ENCODE results near the gene UTS2B. TPM values are rescaled to one million over a fixed set of nuclear protein-coding genes. Genes with fewer than 3 reads are reported as not detected.
"Not testable (repeated sequence)": the region's sequence is repeated elsewhere in the genome, so short reads cannot be mapped to it uniquely, and the experiment has no call there.

The UTS2B gene
- total RNA-seq, 1 donor from 2014 or later: 16.8 TPM

DNA sequence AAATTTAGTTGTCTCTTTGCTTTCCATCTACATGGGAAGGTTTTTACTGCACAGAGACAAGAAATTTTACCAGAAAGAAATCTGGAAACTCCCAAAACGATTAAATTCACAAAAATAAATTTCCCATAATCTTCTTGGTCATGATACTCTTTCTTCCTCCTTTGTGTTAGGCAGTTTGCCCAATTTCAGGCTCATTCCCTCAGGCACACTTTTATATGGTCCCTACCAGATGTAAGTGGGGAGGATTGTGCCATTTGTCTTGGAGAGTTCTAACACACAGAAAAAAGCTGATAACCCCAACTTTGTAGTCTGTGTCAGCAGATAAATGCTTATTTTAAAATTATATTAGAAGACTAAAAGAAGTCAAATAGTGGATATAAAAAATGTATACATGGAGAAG, 50.2 kb downstream of the UTS2B start:
- H3K36me3 ChIP-seq: no peaks in the 10 kb centered on the region
- H3K4me1 ChIP-seq: no peaks in the 10 kb centered on the region
- TF ChIP-seq, protein P1, sequence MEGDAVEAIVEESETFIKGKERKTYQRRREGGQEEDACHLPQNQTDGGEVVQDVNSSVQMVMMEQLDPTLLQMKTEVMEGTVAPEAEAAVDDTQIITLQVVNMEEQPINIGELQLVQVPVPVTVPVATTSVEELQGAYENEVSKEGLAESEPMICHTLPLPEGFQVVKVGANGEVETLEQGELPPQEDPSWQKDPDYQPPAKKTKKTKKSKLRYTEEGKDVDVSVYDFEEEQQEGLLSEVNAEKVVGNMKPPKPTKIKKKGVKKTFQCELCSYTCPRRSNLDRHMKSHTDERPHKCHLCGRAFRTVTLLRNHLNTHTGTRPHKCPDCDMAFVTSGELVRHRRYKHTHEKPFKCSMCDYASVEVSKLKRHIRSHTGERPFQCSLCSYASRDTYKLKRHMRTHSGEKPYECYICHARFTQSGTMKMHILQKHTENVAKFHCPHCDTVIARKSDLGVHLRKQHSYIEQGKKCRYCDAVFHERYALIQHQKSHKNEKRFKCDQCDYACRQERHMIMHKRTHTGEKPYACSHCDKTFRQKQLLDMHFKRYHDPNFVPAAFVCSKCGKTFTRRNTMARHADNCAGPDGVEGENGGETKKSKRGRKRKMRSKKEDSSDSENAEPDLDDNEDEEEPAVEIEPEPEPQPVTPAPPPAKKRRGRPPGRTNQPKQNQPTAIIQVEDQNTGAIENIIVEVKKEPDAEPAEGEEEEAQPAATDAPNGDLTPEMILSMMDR (IDR thresholded peaks at IDR 0.05): no peak
- H3K27me3 ChIP-seq: no peaks in the 10 kb centered on the region
- H3K27ac ChIP-seq: no peak overlapping the region
- H3K4me3 ChIP-seq: no peak overlapping the region
- no peak for DNase-seq (ENCODE audit: low spot score in 2 of 2)
- H3K9me3 ChIP-seq: no peaks in the 10 kb centered on the region
- intact Hi-C loops (cut with DNase I): no loop called here

DNA sequence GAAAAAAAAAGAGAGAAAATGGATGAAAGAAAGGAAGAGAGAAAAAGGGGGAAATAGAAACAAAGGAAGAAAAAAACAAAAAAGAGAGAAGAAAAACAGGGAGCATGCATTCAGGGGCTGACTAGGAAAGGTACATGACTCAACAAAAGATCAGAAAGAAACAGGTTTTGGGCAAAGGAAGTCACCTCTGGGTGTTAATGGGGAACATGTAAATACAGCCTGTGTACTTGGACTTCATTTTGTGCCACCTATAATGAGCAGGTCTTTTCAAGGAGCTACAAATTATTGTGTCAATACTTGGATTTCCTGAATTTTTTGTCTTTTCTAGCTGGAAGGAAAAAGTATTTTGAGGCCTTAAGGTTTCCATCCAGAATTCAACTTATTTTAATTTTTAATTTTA, 54.6 kb downstream of the UTS2B start:
- Histone ChIP-seq H3K27me3 (no peaks in the 10 kb centered on the region), H3K27ac (no peak overlapping the region), H3K4me1 (no peaks in the 10 kb centered on the region), H3K36me3 (no peaks in the 10 kb centered on the region), H3K9me3 (no peaks in the 10 kb centered on the region), H3K4me3 (no peak overlapping the region)
- intact Hi-C loops (cut with DNase I): no loop called here
- TF ChIP-seq, protein P1 (IDR thresholded peaks at IDR 0.05): no peak
- DNase-seq (ENCODE audit: low spot score in 2 of 2): no peak

DNA sequence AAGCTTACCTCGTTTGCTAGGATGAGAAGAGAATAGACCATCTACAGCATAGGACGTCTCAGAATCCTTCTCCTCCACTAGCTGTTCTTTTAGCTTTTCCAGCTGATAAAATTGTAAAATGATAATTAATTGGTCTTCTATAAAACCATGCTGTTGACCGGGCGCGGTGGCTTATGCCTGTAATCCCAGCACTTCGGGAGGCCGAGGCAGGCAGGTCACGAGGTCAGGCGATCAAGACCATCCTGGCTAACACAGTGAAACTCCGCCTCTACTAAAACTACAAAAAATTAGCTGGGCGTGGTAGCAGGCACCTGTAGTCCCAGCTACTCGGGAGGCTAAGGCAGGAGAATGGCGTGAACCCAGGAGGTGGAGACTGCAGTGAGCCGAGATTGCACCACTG, 55.1 kb downstream of the UTS2B start:
- H3K4me1 ChIP-seq; H3K27me3 ChIP-seq; DNase-seq (ENCODE audit: low spot score in 2 of 2); H3K27ac ChIP-seq; H3K9me3 ChIP-seq; H3K4me3 ChIP-seq; H3K36me3 ChIP-seq; intact Hi-C loops (cut with DNase I): not testable (repeated sequence)

DNA sequence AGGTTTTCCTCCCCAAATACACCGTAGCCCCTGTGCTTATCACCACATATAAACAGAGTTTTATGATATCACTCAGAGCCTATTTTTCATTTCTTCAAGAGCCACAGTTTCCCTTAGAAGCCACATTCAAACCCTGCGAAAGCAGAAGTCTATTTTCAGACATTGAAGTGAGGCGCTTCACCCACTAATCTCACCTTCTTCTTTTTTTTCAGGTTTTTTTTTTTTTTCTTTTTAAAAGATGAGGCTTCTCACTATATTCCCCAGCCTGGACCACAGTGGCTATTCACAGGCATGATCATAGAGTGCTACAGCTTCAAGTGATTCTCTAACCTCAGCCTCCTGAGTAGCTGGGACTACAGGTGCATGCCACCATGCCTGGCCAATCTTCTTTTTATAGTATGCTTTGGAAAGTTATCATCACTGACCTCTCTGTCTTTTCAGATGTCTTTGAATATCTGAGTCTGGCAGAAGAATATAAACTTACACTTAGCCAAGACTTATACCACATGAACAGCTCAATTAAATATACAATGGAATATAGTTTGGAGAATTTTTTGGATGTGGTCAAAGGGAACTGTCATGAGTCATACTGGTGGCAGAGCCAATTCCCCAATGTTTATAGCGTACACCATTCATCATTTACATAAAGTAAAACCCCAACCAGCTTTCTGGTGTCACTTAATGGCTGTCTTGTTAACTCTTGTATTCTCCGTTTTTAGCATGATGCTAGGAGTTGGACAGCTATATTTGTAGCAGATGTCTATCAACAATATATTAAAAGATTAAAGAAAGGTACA, 60.8 kb downstream of the UTS2B start:
- Histone ChIP-seq H3K4me1 (no peaks in the 10 kb centered on the region), H3K36me3 (no peaks in the 10 kb centered on the region), H3K9me3 (no peaks in the 10 kb centered on the region), H3K4me3 (no peak overlapping the region), H3K27me3 (no peaks in the 10 kb centered on the region), H3K27ac (no peak overlapping the region)
- DNase-seq (ENCODE audit: low spot score in 2 of 2): no peak
- TF ChIP-seq, protein P1 (IDR thresholded peaks at IDR 0.05): no peak
- intact Hi-C loops (cut with DNase I): no loop called here

DNA sequence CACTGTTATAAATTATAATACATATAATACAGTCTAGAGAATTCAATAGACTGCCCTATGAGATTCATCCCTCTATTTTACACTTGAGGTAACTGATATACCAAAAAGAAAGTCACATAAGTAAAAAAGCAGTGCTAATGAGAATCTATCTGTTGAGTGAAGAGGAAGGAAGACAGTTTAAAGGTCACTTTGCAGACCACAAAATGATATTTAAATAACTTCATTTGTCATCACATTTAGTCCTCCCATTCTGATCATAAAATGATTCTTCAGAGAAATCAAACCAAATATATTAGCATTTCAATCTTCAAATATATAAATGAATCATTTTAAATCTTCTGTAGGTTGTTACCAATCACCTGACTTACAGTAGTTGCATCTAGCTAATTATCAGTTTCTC, 61.6 kb downstream of the UTS2B start:
- intact Hi-C loops (cut with DNase I): no loop called here
- Histone ChIP-seq H3K27me3 (no peaks in the 10 kb centered on the region), H3K4me3 (no peak overlapping the region), H3K36me3 (no peaks in the 10 kb centered on the region), H3K9me3 (no peaks in the 10 kb centered on the region), H3K4me1 (no peaks in the 10 kb centered on the region), H3K27ac (no peak overlapping the region)
- no peak for DNase-seq (ENCODE audit: low spot score in 2 of 2)
- TF ChIP-seq, protein P1 (IDR thresholded peaks at IDR 0.05): no peak

DNA sequence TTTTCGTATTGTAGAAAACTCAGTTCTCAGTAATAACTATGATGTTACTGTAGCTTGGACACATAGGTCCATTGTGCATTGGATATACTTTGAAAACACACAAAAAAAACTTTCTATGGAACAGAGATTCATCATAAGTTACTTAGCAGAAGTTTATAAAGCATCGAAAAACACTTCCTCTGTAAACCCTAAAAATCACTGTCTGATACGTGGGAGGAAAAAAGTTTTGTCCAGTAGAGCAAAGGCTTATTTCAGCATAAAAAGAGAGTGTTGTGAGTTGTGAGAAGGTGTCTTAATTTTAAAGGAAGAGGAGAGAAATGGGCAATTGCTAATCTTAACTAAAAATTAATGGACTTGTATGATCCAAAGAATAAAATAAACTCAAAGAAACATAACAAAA, 66.5 kb downstream of the UTS2B start:
- intact Hi-C loops (cut with DNase I): no loop called here
- H3K4me1 ChIP-seq: no peaks in the 10 kb centered on the region
- no peak for DNase-seq (ENCODE audit: low spot score in 2 of 2)
- H3K27me3 ChIP-seq: no peaks in the 10 kb centered on the region
- TF ChIP-seq, protein P1 (IDR thresholded peaks at IDR 0.05): no peak
- no peaks in the 10 kb centered on the region for H3K36me3 ChIP-seq
- H3K27ac ChIP-seq: no peak overlapping the region
- peak overlapping the region in 1 of 2 donors; percentile 4 for H3K4me3 ChIP-seq
- no peaks in the 10 kb centered on the region for H3K9me3 ChIP-seq

Data from ascending aorta (tissue), 2 donors.